Measurements from ENCODE around the gene ACOX3. TPM values are rescaled to one million over a fixed set of nuclear protein-coding genes. Genes with fewer than 3 reads are reported as not detected.

The ACOX3 gene
- polyA plus RNA-seq, 2 donors = 31.8 to 36.1 TPM

DNA sequence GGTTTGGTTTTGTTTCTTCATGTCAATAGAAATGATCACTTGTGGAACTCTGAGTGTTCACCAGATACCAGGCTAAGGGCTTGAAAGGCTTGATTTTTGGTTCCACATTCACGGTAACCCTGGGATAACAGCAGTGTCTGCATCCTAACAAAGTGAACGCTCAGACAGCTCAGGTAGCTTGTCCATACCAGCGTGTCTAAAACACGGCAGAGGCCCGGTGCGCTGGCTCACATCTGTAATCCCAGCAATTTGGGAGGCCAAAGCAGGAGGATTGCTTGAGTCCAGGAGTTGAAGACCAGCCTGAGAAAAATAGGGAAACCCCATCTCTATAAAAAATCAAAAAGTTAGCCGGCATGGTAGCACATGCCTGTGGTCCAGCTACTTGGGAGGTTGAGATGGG, 122.0 kb downstream of the ACOX3 start:
- H3K27me3 ChIP-seq (ENCODE audit: control insufficient read depth in 1 of 2, insufficient read depth in 2 of 2, low read length in 2 of 2) = no peaks in the 10 kb centered on the region
- WGBS, 2 donors = 95 to 96% methylated on average over 7 of the region's 7 CpGs
- peaks cover 0 to 6% of the 10 kb centered on the region in 2 donors for H3K9me3 ChIP-seq (ENCODE audit: control insufficient read depth in 2 of 2, insufficient read depth in 1 of 2, low read depth in 1 of 2, low read length in 1 of 2)
- peaks cover 6 to 16% of the 10 kb centered on the region in 2 donors for H3K4me1 ChIP-seq (ENCODE audit: control insufficient read depth in 2 of 2, insufficient read depth in 2 of 2, low read length in 1 of 2)
- H3K36me3 ChIP-seq (ENCODE audit: control insufficient read depth in 2 of 2, insufficient read depth in 2 of 2, low read length in 1 of 2) = no peaks in the 10 kb centered on the region
- H3K27ac ChIP-seq (ENCODE audit: low read depth in 2 of 2, low read length in 1 of 2) = no peak overlapping the region
- no peak overlapping the region for H3K4me3 ChIP-seq (ENCODE audit: low read depth in 1 of 2, low read length in 2 of 2)

DNA sequence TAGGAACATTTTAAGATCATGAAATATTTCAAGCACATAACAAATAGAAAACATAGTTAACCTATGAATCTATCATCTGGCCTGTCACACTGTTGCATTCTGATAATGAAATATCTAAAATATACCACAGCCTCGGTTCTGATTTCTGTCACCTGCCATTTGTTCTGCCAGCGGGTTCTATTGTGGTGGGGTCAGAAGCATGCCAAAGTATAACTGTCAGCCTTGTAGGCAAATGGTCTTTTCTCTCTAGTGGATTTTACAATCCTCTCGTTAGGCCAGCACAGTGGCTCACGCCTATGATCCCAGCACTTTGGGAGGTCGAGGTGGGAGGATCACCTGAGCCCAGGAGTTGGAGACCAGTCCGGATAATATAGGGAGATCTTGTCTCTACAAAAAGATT, 123.0 kb downstream of the ACOX3 start:
- H3K9me3 ChIP-seq (ENCODE audit: control insufficient read depth in 2 of 2, insufficient read depth in 1 of 2, low read depth in 1 of 2, low read length in 1 of 2) = peaks cover 0 to 2% of the 10 kb centered on the region in 2 donors
- no peak overlapping the region for H3K4me3 ChIP-seq (ENCODE audit: low read depth in 1 of 2, low read length in 2 of 2)
- H3K27me3 ChIP-seq (ENCODE audit: control insufficient read depth in 1 of 2, insufficient read depth in 2 of 2, low read length in 2 of 2) = no peaks in the 10 kb centered on the region
- H3K4me1 ChIP-seq (ENCODE audit: control insufficient read depth in 2 of 2, insufficient read depth in 2 of 2, low read length in 1 of 2) = peaks cover 6 to 16% of the 10 kb centered on the region in 2 donors
- no peak overlapping the region for H3K27ac ChIP-seq (ENCODE audit: low read depth in 2 of 2, low read length in 1 of 2)
- no peaks in the 10 kb centered on the region for H3K36me3 ChIP-seq (ENCODE audit: control insufficient read depth in 2 of 2, insufficient read depth in 2 of 2, low read length in 1 of 2)
- 81 to 87% methylated on average over 6 of the region's 6 CpGs for WGBS, 2 donors

DNA sequence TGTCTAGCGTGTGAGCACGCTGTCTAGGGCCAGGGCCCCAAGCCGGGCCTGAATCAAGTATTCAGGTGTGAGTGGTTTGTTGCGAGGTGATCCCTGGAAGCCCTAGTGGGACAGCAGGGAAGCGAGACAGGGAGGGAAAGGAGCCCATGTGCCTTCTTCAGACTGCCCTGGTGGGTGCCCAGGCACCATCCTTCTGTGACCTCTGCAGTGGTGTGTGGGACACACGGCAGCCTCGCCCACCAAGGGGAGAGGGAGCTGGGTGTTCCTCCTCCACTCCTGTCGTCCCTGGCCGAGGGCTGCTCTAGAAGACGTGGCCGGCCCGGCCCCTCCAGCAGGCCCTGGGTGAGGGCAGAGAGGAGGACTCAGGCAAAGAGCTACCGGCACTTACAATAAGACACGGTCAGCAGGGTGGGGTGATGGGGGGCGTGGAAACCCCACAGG, 123.6 kb downstream of the ACOX3 start:
- Histone ChIP-seq H3K36me3 (ENCODE audit: control insufficient read depth in 2 of 2, insufficient read depth in 2 of 2, low read length in 1 of 2) (no peaks in the 10 kb centered on the region), H3K9me3 (ENCODE audit: control insufficient read depth in 2 of 2, insufficient read depth in 1 of 2, low read depth in 1 of 2, low read length in 1 of 2) (peaks cover 0 to 2% of the 10 kb centered on the region in 2 donors), H3K4me3 (ENCODE audit: low read depth in 1 of 2, low read length in 2 of 2) (no peak overlapping the region), H3K27ac (ENCODE audit: low read depth in 2 of 2, low read length in 1 of 2) (no peak overlapping the region), H3K4me1 (ENCODE audit: control insufficient read depth in 2 of 2, insufficient read depth in 2 of 2, low read length in 1 of 2) (peaks cover 6 to 16% of the 10 kb centered on the region in 2 donors), H3K27me3 (ENCODE audit: control insufficient read depth in 1 of 2, insufficient read depth in 2 of 2, low read length in 2 of 2) (no peaks in the 10 kb centered on the region)
- WGBS, 2 donors = 88 to 91% methylated on average over 15 of the region's 15 CpGs

Other genes with a start within 250 kb of the ACOX3 start
- 10 to 100 TPM; 18.0 to 19.2 TPM for gene SH3TC1, start 241.4 kb downstream of the ACOX3 start, polyA plus RNA-seq
- gene HTRA3, start 171.0 kb downstream of the ACOX3 start, polyA plus RNA-seq = 1 to 10 TPM; 1.4 to 3.4 TPM
- gene TRMT44, start 54 bp upstream of the ACOX3 start, polyA plus RNA-seq = 10 to 100 TPM; 15.6 to 17.2 TPM
- gene GPR78, start 139.7 kb upstream of the ACOX3 start, polyA plus RNA-seq = 1 to 10 TPM; 4.7 to 8.9 TPM
- 1 to 10 TPM; 3.4 to 7.2 TPM for gene CPZ, start 152.0 kb upstream of the ACOX3 start, polyA plus RNA-seq